ENCODE data around the gene FILIP1L. TPM values are rescaled to one million over a fixed set of nuclear protein-coding genes. Genes with fewer than 3 reads are reported as not detected.

Gene FILIP1L
- total RNA-seq, 2 donors from 2014 or later = 370 to 630 TPM

DNA sequence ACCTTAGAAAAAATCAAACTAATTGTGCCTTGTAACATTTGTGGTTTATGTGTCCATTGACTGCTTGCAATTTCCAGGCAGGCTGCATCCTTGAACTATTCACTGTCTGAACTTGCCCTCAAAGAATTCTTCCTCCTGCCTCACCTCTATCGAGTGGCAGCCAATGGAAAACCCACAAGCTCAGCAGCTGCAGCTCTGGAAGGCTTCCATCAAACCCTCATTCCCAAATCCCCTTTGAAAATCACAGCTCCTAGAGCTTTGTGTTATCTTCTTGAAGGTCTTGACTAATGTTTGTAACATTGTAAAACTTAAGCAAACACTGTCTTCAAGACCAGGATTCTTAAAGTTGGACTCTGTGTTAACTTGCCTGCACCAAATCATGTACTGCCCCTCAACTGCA is 81.1 kb downstream of the FILIP1L start:
- intact Hi-C loops (cut with DNase I) = no loop called here
- no peak for DNase-seq (ENCODE audit: low spot score)

DNA sequence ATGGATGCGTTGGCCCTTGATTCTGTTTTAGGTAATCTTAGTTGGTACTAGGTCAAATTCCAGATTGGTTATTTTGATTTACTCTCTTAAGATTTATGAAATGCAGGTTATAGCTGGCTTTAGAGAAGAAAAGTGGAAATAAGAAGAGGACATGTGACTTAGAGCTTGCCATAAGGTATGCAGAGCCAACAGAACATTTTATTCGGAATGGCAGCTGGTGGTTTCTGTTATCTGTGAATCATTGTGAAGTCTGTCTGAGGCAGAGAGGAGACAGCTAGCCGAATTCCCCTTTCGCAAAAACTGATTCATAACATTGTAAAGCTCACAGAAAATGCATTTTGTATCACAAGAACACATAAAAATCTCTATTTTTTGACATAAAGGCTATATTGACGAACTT is 82.1 kb downstream of the FILIP1L start:
- DNase-seq (ENCODE audit: low spot score) = no peak
- intact Hi-C loops (cut with DNase I) = no loop called here

DNA sequence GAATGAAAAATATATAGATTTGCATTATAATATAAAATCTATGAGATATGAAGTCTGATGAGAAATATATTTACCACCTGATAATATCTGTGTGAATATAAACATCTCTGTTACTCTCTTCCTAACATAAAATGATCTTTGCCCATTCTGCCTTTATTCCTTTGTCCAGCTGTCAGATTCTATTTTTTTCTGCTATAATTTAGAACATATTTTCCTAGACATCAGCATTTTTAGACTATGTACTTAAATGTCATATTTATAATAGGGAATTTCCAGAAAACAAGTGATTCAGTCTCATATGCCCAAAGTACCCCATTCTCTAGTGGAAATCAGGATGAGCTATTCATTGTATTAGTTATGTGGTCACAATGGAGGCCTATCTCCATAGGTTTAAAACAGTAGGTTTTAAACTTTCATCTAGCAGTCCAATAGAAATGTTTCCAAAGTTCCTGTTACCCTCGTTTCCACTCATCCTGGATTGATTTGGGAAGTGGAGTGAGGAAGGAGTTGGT is 83.3 kb downstream of the FILIP1L start:
- DNase-seq (ENCODE audit: low spot score) = no peak
- intact Hi-C loops (cut with DNase I) = no loop called here

DNA sequence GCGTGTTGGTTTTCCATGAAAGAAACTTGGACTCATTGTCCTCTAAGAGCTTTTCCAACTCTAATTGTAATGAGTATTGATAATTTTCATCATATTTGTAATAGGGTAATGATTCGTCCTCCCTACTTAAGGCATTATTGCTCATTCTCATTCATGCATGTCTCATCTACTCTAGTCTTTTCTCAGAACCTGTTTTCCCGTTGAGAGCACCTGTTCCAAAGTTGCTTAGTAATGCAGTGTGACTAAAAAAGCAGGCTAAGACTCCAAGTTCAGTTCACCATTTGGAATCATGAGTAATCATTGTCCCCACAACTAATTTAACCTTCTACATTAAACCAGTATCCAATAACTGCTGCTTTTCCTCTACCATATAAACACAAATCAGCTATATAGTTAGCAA is 84.0 kb downstream of the FILIP1L start:
- DNase-seq (ENCODE audit: low spot score) = no peak
- intact Hi-C loops (cut with DNase I) = no loop called here

DNA sequence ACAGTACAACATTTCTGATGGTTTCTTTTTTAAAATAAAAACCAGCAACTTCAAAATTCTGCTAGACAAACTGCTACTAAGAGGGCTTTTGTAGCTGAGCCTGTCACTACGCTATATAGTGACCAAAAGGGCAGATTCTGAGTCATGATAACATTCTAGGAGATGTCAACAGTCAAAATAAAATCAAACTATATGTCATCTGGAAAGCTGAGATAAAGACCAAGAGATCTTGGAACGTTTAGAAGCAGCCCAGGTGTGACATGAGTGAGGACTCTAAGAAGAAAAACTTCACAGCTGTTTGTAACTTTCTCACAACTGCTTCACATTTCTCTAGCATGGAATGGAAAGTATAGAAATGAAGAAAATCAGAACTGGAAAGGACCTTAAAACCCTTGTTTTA is 84.6 kb downstream of the FILIP1L start:
- intact Hi-C loops (cut with DNase I) = loop anchor here in 1 of 2 donors (10.0 kb wide), 1 partner anchor 65 kb away; no protein-coding TSS in a partner anchor
- DNase-seq (ENCODE audit: low spot score) = no peak

DNA sequence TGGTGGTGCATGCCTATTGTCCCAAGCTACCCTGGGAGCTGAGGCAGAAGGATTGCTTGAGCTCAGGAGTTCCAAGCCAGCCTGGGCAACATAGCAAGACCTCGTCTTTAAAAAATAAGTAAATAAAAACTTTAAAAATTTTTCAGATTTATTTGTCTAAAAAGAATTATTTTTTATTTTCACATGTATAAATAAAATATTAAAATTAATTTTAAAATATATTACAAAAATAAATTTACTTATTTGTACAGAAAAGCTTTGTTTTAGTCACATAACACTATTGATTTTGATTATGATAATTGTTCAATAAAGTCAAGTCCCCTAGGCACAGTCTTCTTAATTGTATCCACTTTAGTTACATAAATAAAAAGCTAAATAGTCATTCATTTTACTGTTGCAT is 85.2 kb downstream of the FILIP1L start:
- no peak for DNase-seq (ENCODE audit: low spot score)

DNA sequence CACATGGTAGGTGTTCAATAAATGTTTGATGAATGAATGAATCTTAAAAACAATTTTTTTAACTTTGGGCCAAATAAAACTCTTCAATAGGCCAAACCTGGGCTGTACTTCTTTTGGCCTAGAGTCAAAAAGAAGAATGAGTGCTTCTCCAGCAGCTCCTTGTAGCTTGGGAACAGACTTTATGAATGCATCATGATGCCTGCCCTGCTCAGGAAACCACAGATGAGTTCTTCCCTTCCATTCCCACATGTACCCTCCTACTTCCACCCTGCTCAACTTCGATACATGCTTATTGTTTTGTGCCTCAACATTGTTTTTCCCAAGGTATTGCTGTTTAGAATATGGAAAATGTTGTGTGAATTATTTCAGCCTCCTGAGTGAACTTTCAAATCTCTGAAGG is 87.0 kb downstream of the FILIP1L start:
- no peak for DNase-seq (ENCODE audit: low spot score)
- intact Hi-C loops (cut with DNase I) = loop anchor here in 1 of 2 donors (10.0 kb wide), 1 partner anchor 63 kb away; no protein-coding TSS in a partner anchor

More for the DNA sequence above, 85.2 kb downstream of the FILIP1L start:
- intact Hi-C loops (cut with DNase I) = loop anchor here in 1 of 2 donors (10.0 kb wide), 1 partner anchor 64 kb away; no protein-coding TSS in a partner anchor

DNA sequence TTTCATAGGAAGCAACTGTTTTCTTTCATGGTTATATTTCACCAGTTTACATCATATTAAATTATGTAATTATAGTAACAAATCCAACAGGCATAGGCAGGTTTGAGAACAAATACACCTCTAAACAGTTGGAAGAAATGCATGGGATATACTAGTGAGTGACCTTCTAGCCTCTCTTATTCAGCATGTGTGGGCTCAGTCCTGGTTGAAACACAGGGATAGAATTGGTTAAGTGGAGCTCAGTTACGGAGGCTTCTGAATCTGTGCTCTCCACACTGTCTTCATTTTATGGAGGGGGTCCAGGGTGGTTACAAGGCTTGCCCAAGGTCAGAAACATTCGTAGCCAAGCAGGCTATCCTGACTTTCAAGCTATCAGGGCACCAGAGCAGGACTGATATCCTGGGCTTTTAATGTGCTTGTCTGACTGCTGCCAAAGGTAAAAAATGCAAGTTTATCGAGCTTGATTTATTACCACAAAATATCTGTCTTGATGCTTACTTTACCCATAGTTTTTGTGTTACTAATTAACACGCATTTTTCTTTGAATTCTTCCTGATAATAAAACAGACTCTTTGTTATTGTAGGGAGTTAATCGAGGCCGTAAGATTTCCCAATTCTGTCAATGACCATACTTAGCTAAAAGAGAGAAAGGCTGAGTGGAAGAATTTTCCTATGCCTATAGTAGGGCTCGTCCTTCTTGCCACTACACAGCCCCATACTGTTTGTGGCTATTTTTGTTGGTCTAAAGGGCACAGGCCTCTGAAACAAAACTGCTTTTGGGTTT is 89.6 kb downstream of the FILIP1L start:
- DNase-seq (ENCODE audit: low spot score) = no peak
- intact Hi-C loops (cut with DNase I) = loop anchor here in 1 of 2 donors (10.0 kb wide), 1 partner anchor 60 kb away; no protein-coding TSS in a partner anchor

DNA sequence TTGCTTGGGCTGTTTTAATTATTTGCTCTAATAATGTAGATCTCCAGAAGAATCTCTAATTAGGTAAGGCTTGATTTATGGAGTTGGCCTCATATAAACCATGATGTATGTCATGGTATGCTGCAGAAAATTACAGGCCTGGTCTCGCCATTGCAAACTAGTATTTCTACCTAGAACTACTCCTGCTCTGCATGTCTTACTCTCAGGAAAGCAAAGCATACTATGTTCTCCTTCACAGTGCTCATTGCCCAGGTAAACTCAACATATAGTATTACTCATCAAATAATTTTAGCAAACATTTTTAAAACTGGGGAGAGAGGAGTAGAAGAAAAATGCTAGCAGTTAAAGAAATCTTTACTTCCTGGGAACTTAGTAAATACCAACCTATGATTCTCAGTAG is 90.7 kb downstream of the FILIP1L start:
- no peak for DNase-seq (ENCODE audit: low spot score)
- intact Hi-C loops (cut with DNase I) = loop anchor here in 1 of 2 donors (10.0 kb wide), 1 partner anchor 59 kb away; no protein-coding TSS in a partner anchor

DNA sequence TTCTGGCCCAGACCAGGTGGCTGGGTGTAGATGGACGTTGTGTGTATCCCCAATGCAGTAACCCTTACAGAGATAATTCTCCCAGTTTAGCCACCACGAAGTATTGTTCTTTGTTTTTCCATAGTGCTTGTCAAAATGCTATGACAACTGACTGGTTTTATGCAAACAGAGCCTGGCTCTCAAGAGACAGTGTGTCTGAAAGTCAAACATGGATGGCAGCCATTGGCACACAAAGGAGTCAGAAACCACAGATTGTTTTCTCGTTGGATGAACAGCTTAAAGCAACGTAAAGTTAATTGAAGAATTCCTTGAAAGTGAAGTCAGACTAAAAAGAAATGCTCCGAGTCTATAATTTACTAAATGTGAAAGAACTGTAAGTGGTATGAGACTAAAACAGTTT is 91.2 kb downstream of the FILIP1L start:
- DNase-seq (ENCODE audit: low spot score) = no peak
- intact Hi-C loops (cut with DNase I) = loop anchor here in 1 of 2 donors (10.0 kb wide), 1 partner anchor 58 kb away; no protein-coding TSS in a partner anchor

DNA sequence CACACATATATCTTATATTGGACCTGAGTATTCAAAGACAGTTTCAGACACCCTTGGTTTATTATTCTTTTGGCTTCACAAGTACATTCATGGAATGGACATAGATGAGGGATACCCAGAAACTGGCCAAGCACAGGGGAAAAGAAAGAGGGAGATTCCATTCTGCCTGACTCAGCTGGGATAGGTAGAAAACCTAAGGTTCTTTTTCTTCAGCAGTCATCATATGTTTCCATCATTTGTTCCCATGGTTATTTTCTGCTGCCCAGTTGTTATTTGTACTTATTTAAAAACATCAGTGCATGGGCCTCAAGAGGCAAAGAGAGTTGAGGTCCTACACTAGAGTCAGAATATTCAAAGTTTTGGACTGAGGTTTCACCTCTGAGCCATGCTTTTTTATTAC is 91.8 kb downstream of the FILIP1L start:
- no peak for DNase-seq (ENCODE audit: low spot score)
- intact Hi-C loops (cut with DNase I) = loop anchor here in 1 of 2 donors (10.0 kb wide), 1 partner anchor 58 kb away; no protein-coding TSS in a partner anchor

DNA sequence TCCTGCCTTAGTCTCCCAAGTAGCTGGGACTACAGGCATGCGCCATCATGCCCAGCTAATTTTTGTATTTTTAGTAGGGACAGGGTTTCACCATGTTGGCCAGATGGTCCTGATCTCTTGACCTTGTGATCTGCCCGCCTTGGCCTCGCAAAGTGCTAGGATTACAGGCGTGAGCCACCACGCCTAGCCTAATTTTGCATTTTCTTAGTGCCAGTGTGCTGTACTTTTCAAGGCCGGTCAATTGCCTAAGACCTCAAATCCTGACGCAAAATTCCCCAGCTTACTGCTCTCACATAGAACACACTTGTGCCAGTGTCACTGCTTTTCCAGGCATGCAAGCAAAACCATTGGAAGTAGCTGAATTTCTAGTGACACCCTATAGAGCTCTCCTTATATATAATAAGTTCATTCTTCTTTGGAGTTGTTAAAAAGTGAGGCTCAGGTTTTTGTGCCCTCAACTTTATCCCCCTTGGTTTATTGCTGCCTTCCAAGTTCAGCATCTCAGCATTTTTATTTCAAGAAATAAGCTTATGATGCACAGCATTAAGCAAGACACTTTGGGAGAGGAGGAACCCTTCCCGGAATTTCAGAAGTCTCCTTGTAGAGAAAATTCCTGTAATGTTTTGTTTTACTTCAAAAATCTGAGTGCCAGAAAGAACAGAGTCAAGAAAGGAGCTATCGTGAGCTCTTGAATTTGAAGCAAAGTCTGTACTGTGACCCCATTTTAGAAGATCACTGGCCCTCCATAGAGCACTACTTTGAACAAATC is 93.2 kb downstream of the FILIP1L start:
- no peak for DNase-seq (ENCODE audit: low spot score)
- intact Hi-C loops (cut with DNase I) = loop anchor here in 1 of 2 donors (10.0 kb wide), 1 partner anchor 56 kb away; no protein-coding TSS in a partner anchor

DNA sequence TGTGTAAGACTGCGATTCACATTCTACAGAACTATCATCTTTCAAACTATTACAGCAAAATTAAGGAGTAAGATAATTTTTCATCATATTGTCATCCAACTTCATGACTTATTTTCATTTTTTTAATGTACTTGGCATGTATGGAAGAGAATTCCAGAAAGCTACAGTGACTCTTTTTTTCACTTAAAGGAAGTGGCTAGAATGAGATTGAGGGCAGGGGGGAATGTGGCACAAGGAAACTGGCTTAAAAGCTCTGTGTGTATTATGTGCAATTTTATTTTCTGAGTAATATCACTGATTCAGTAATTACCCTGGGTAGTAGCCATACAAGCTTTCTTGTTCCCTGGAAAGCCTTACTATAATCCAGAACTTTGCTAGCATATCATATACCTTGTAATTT is 94.6 kb downstream of the FILIP1L start:
- DNase-seq (ENCODE audit: low spot score) = no peak
- intact Hi-C loops (cut with DNase I) = loop anchor here in 1 of 2 donors (10.0 kb wide), 1 partner anchor 55 kb away; no protein-coding TSS in a partner anchor

DNA sequence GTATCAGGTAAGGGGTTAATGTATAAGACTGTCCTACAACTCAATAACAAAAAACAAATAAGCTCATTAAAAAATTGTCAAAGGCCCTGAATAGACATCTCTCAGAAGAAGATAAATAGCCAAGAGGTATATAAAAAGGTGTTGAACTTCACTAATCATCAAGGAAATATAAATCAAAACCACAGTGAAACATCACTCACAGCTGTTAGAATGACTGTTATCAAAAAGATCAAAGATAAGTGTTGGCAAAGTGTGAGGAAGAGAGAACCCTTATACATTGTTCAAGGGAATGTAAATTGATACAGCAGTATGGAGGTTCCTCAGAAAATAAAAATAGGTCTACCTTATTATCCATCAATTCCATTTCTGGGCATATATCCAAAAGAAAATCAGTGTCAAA is 95.5 kb downstream of the FILIP1L start:
- no peak for DNase-seq (ENCODE audit: low spot score)
- intact Hi-C loops (cut with DNase I) = no loop called here

DNA sequence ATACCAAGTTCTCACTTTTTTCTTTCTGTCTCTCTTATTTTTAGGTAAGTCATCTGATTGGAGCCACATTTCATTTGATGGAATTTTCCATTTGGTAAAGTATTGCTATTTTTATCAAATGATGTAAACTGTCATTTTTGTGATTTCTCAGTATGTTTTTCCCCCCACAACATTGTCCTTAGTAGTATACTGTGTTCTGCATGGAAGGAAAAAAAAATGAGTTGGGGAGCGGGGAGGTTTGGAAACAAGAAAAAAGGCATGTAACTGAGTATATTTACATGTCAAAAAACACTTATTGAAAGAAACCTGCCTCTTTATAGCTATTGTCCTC is 104.2 kb downstream of the FILIP1L start:
- intact Hi-C loops (cut with DNase I) = no loop called here
- no peak for DNase-seq (ENCODE audit: low spot score)

DNA sequence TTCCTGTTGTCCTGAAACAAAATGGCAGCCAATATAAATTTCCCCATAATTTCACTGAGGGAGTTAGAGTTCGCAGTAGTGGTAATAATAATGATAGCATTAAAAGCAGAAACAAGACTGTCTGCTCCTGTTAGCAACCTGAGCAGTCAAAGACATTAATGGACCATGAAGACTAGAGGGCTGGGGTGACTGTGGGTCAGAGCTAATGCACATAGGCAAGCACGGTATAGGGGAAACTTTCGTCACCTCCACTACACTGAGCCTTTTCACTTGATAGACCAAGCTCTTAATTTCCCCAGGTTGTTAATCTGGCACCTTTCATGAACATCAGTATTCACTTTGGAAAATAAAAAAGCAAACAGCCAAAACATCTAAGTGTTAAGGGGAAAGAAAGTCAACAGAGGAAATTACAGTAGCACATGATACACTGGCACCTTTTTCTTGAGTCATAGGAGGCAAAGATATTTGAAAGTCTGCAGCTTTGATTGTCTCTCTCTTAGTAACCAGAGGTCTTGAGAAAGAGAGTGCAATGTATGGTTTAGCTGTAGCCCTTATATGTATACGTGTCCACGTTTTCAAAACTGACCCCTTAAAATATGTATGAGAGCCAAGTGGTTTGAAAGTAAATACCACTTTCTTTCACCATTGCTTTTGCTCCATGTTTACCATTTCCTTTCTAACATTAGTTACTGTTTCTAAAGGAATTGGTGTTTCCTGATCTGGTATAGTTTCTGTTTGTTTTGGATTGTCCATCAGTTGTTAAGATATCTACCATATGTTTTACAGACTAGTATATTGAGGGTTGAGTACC is 104.8 kb downstream of the FILIP1L start:
- intact Hi-C loops (cut with DNase I) = no loop called here
- no peak for DNase-seq (ENCODE audit: low spot score)

DNA sequence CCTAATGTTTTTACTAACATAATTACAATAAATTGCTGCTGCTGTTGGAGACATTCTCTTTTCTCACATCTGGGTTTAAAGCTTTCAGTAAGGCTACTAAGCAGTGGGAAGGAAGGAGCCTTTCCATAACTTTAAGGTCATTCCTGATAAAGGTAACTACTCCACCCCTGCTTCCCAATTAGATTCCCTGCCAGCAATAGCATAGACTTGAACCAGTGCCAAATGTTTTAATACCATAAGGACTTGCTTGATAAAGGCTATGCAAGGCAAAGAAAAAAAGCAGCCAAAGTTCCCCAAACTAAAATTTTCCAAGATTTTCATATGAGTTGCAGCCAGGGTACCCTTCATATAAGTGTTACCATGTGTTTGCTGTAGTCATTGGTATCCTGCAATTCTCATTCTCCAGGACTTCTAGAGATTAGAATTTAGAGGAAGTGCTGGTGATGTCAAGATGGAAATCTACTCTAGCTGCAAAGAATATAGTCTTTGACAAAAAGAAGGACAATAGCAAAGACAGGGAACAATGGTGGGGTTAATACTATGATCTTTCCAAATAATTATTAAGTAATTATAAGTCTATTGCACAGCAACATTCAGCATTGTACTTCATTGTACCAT is 106.1 kb downstream of the FILIP1L start:
- intact Hi-C loops (cut with DNase I) = no loop called here
- DNase-seq (ENCODE audit: low spot score) = no peak

DNA sequence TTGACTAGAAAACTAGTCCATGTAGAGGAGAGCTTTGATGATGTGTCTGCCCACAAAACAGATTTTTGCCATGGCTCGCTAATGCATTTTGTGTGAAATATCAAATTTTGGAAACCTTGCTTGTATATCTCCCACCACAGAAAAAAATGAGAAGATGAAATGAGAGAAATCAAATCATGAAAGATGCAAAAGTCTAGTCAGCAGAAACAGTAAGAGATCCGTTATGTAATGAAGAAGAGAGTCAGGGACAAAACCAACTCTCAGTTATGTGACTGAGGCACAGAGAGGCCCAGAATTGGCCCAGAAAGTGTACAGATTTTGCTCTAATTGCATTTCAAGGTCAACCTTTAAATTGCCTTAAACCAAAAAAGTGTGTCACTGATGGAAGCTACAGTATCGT is 107.0 kb downstream of the FILIP1L start:
- intact Hi-C loops (cut with DNase I) = no loop called here
- no peak for DNase-seq (ENCODE audit: low spot score)

Measured in posterior vena cava (tissue), 2 donors.